OCI-LY7 (cell line): ENCODE measurements around the gene GSE1. TPM values are rescaled to one million over a fixed set of nuclear protein-coding genes. Genes with fewer than 3 reads are reported as not detected.

ENCODE experiments used
- BruUV-seq: library from RNA; stranded (reverse); fragments of 400-500 nt; replicated peaks from 2 replicates; lab custom pipeline; 2021; lab: Mats Ljungman, UMichigan
- CTCF ChIA-PET: fragments of 300-600 bp; sonication (Branson Sonifier 250); formaldehyde crosslinking; loops from one replicate; lab custom pipeline; 2022; ENCODE audit warnings: antibody characterized with exemption; ENCODE audit not compliant: unreplicated experiment; lab: Charles Lee
- POLR2A ChIA-PET: fragments of 300-600 bp; sonication (Branson Sonifier 250); formaldehyde crosslinking; loops from one replicate; lab custom pipeline; 2022; ENCODE audit warnings: antibody characterized with exemption; lab: Charles Lee
- DNase-seq: peaks from one replicate; pipeline ENCODE4 v3.0.0-alpha.2; 2015; ENCODE audit warnings: low spot score
- H2AFZ ChIP-seq: fragments of 200-600 bp; sonication (generic), shearing (Covaris generic); 2 replicates; pipeline ENCODE4 v1.6.1; 2014; ENCODE audit warnings: mild to moderate bottlenecking, antibody characterized with exemption, low read length, moderate library complexity
- H3K27ac ChIP-seq: fragments of 200-600 bp; sonication (generic); 2 replicates; pipeline ENCODE4 v1.5.1; 2014; ENCODE audit warnings: mixed run types, low read depth, mild to moderate bottlenecking, moderate library complexity, low read length, inconsistent platforms; ENCODE audit not compliant: poor library complexity, severe bottlenecking
- H3K36me3 ChIP-seq: fragments of 200-600 bp; sonication (generic); 2 replicates; pipeline ENCODE4 v1.6.1; 2014; ENCODE audit warnings: mild to moderate bottlenecking, antibody characterized with exemption, low read length, moderate library complexity, mixed read lengths; ENCODE audit not compliant: insufficient read depth
- H3K4me1 ChIP-seq: fragments of 200-600 bp; sonication (generic); 2 replicates; pipeline ENCODE4 v1.5.1; 2014; ENCODE audit warnings: mild to moderate bottlenecking, low read length; ENCODE audit not compliant: insufficient read depth, poor library complexity, severe bottlenecking
- H3K4me2 ChIP-seq: fragments of 200-600 bp; sonication (generic); 2 replicates; pipeline ENCODE4 v1.6.1; 2014; ENCODE audit warnings: mild to moderate bottlenecking, low read length
- H3K4me3 ChIP-seq: fragments of 200-600 bp; sonication (generic); 2 replicates; pipeline ENCODE4 v1.5.1; 2014; ENCODE audit warnings: mild to moderate bottlenecking, low read depth, low read length; ENCODE audit not compliant: poor library complexity, severe bottlenecking
- H3K79me2 ChIP-seq: fragments of 200-600 bp; sonication (generic); 2 replicates; pipeline ENCODE4 v1.6.1; 2016; ENCODE audit warnings: low read depth, mild to moderate bottlenecking, low read length, moderate library complexity, mixed read lengths; ENCODE audit not compliant: insufficient read depth
- H3K9me2 ChIP-seq: fragments of 200-600 bp; sonication (generic); 2 replicates; pipeline ENCODE4 v1.6.1; 2016; ENCODE audit warnings: mild to moderate bottlenecking, low read length, mixed read lengths; ENCODE audit not compliant: insufficient read depth
- H3K9me3 ChIP-seq: fragments of 200-600 bp; sonication (generic); 2 replicates; pipeline ENCODE4 v1.6.1; 2014; ENCODE audit warnings: mild to moderate bottlenecking, mixed run types, low read length, mixed read lengths
- H4K20me1 ChIP-seq: fragments of 200-600 bp; sonication (generic); 2 replicates; pipeline ENCODE4 v1.6.1; 2014; ENCODE audit warnings: mild to moderate bottlenecking, antibody characterized with exemption, low read length, moderate library complexity, mixed read lengths; ENCODE audit not compliant: insufficient read depth
- EZH2phosphoT487 ChIP-seq: fragments of 200-600 bp; sonication (generic); IDR thresholded peaks from 2 replicates; pipeline ENCODE4 v1.6.1; 2018; ENCODE audit warnings: low read depth, borderline replicate concordance, mild to moderate bottlenecking, mixed run types, antibody characterized with exemption, low read length, moderate library complexity, mixed read lengths
- intact Hi-C: fragments of 100-400 bp; cut with micrococcal nuclease; formaldehyde crosslinking; loops from one replicate; pipeline ENCODE4 v1.10.0; 2022; ENCODE audit not compliant: unreplicated experiment
- total RNA-seq, 2 experiments: library from RNA; depleted of rRNA in 1 of 2; stranded (reverse); fragments of >200 nt in 1 of 2; shearing (Covaris generic) in 1 of 2; gene quantifications; 2 replicates each; pipeline ENCODE4 v1.2.3, GENCODE V29; 2014 to 2022
- TF ChIP-seq, protein P1 (sequence below): fragments of 200-600 bp; sonication (generic); conservative IDR thresholded peaks from 2 replicates; pipeline ENCODE4 v1.5.1; 2014; ENCODE audit warnings: mild to moderate bottlenecking, antibody characterized with exemption, low read length, moderate library complexity, mixed read lengths

Gene GSE1
- total RNA-seq, 2 experiments from 2014 or later: 30.9 to 66.6 TPM

DNA sequence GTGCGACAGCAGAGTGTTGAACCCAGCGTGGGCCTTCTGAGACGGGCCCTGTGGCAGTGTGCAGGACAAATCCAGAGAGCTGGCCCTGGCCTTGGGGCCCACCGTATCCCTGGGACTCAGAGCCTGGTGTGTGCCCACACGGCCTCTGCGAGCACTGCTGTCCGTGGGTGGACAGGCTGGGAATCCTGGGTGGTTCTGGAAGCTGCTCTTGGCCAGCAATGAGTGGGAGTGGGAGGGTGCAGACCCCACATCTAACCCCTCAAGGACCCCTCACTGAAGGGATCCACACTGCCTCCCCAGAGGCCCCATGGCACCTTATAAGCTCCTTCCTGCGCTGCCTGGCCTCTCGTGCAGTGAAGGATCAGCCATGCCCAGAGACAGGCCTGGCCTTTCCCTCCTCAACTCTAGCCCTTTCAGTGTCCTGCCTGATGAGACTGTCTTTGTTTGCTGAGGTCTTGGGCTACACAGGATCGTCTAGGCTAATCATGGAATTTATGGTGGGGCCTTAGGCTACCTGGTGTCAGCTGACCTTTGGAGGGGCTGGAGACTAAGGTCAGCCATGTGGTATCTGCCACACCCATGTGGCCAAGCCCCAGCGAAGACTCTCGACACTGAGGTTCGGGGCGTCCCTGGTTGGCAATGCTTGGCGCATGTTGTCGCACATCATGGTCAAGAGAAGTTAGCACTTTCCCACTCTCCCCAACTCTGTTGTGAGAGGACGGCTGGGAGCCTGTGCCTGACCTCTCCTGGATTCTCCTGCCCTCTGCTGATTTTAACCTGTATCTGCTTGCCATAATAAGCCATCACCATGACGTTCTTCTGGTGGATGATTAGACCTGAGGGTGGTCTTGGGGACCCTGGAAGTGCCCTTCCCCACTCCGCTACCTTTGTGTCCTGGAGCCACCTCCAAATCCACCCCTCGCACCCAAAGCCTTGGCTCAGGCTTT lies 92.1 kb downstream of the GSE1 start:
- Histone ChIP-seq H3K9me3 (no peaks in the 10 kb centered on the region), H3K4me3 (no peak overlapping the region), H3K79me2 (no peaks in the 10 kb centered on the region), H3K9me2 (no peaks in the 10 kb centered on the region), H3K27ac (no peak overlapping the region), H3K4me1 (no peaks in the 10 kb centered on the region), H4K20me1 (no peaks in the 10 kb centered on the region), H3K36me3 (no peaks in the 10 kb centered on the region), H3K4me2 (no peak overlapping the region), H2AFZ (no peak overlapping the region)
- POLR2A ChIA-PET: no interaction called here
- CTCF ChIA-PET: interaction anchor here (0.9 kb wide), 1 partner anchor 14 kb away, joined by 3 read pairs; no protein-coding TSS in a partner anchor
- intact Hi-C loops: no loop called here
- BruUV-seq: no TSS peak
- TF ChIP-seq, protein P1, sequence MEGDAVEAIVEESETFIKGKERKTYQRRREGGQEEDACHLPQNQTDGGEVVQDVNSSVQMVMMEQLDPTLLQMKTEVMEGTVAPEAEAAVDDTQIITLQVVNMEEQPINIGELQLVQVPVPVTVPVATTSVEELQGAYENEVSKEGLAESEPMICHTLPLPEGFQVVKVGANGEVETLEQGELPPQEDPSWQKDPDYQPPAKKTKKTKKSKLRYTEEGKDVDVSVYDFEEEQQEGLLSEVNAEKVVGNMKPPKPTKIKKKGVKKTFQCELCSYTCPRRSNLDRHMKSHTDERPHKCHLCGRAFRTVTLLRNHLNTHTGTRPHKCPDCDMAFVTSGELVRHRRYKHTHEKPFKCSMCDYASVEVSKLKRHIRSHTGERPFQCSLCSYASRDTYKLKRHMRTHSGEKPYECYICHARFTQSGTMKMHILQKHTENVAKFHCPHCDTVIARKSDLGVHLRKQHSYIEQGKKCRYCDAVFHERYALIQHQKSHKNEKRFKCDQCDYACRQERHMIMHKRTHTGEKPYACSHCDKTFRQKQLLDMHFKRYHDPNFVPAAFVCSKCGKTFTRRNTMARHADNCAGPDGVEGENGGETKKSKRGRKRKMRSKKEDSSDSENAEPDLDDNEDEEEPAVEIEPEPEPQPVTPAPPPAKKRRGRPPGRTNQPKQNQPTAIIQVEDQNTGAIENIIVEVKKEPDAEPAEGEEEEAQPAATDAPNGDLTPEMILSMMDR: 0 out of 2 replicates have a peak, but pooled peaks have one; percentile 16
- TF ChIP-seq EZH2phosphoT487: no peak
- no peak for DNase-seq

DNA sequence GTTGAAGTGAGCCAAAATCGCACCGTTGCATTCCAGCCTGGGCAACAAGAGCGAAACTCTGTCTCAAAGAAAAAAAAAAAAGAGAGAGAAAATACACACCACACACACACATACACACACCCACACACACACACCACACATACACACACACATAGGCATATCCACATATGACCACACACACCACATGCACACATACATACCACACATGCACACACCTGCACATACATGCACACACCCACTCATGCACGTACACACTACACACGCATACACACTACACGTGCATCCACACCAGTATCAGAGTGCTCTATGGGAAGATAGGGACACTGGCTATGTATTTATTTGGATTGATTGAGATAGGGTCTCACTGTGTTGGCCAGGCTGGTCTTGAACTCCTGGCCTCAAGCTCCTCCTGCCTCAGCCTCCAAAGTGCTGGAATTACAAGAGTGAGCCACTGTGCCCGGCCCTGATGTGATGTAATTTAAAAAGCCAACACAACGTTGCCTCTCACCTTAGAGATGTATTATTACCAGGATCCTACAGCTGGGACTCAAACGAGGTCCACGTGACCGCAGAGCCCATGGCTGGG lies 93.4 kb downstream of the GSE1 start:
- no TSS peak for BruUV-seq
- Histone ChIP-seq H3K36me3 (no peaks in the 10 kb centered on the region), H3K27ac (no peak overlapping the region), H3K9me2 (no peaks in the 10 kb centered on the region), H2AFZ (no peak overlapping the region), H3K79me2 (no peaks in the 10 kb centered on the region), H4K20me1 (no peaks in the 10 kb centered on the region), H3K4me2 (no peak overlapping the region), H3K4me1 (no peaks in the 10 kb centered on the region), H3K4me3 (no peak overlapping the region), H3K9me3 (peaks cover under 1% of the 10 kb centered on the region; the same call in 1 of the 2 replicates)
- TF ChIP-seq, protein P1: no peak
- TF ChIP-seq EZH2phosphoT487: no peak
- ChIA-PET POLR2A (no interaction called here), CTCF (no interaction called here)
- intact Hi-C loops: no loop called here
- DNase-seq: no peak
